B cell (primary cell): ENCODE data around the gene SLC6A1. TPM values are rescaled to one million over a fixed set of nuclear protein-coding genes. Genes with fewer than 3 reads are reported as not detected.

Experiments
- ATAC-seq: fragments of 200-7000 bp; cut with Tn5 transposase; one replicate; pipeline ENCODE4 v1.10.0; 2021; ENCODE audit warnings: low read depth, mild to moderate bottlenecking, moderate number of reproducible peaks, moderate library complexity
- CTCF ChIA-PET: fragments of 350-600 bp; sonication (Branson Sonifier 250); formaldehyde crosslinking; loops from one replicate; lab custom pipeline; 2021; ENCODE audit warnings: antibody characterized with exemption, inconsistent platforms; lab: Charles Lee
- POLR2A ChIA-PET: fragments of 350-600 bp; sonication (Branson Sonifier 250); formaldehyde crosslinking; loops from one replicate; lab custom pipeline; 2021; ENCODE audit warnings: antibody characterized with exemption; lab: Charles Lee
- DNase-seq: peaks from one replicate; pipeline ENCODE4 v3.0.0; 2013
- H2AFZ ChIP-seq: 2 replicates; pipeline ENCODE4 v1.6.1; 2012; ENCODE audit warnings: mild to moderate bottlenecking, low read depth, low read length; ENCODE audit not compliant: insufficient read depth, poor library complexity, severe bottlenecking
- H3K27ac ChIP-seq, 2 donors: 1 replicate in 1 of 2; 2 replicates in 1 of 2; pipeline ENCODE4 v1.5.1; 2012 to 2013; ENCODE audit warnings: low read length in 2 of 2, mild to moderate bottlenecking in 2 of 2, moderate library complexity in 1 of 2
- H3K27me3 ChIP-seq, 4 experiments: fragments of 200-600 bp in 1 of 4; sonication (generic) in 1 of 4; replicated peaks in 1 of 4; 1 replicate in 2 of 4; 2 replicates in 2 of 4; pipeline versions ENCODE4 v1.6.1 to v1.7.0; 2013 to 2016; ENCODE audit warnings: low read length in 3 of 4, mild to moderate bottlenecking in 2 of 4, mixed read lengths in 1 of 4, moderate library complexity in 1 of 4; ENCODE audit not compliant: insufficient read depth in 4 of 4, control insufficient read depth in 3 of 4; ENCODE audit errors: control extremely low read depth in 1 of 4
- H3K36me3 ChIP-seq, 2 experiments: replicated peaks in 1 of 2; 1 replicate in 1 of 2; 2 replicates in 1 of 2; pipeline versions ENCODE4 v1.6.1 to v1.7.1; 2013; ENCODE audit warnings: low read length in 1 of 2; ENCODE audit not compliant: insufficient read depth in 2 of 2, control insufficient read depth in 1 of 2; ENCODE audit errors: control extremely low read depth in 1 of 2, extremely low read depth in 1 of 2
- H3K4me1 ChIP-seq, 2 donors: fragments of 200-600 bp in 1 of 2; sonication (generic) in 1 of 2; 1 replicate in 1 of 2; 2 replicates in 1 of 2; pipeline versions ENCODE4 v1.5.1 to v1.6.1; 2013 to 2017; ENCODE audit warnings: low read length in 2 of 2; ENCODE audit not compliant: control insufficient read depth in 2 of 2, insufficient read depth in 2 of 2
- H3K4me2 ChIP-seq: replicated peaks from 2 replicates; pipeline ENCODE3; 2012; ENCODE audit warnings: mild to moderate bottlenecking, low read depth, low read length; ENCODE audit not compliant: poor library complexity, severe bottlenecking
- H3K4me3 ChIP-seq, 5 experiments: fragments of 200-600 bp in 1 of 5; sonication (generic) in 1 of 5; 1 replicate in 3 of 5; 2 replicates in 2 of 5; pipeline versions ENCODE4 v1.5.1 to v1.7.0; 2011 to 2016; ENCODE audit warnings: low read length in 4 of 5, mild to moderate bottlenecking in 4 of 5, low read depth in 2 of 5, control low read depth in 1 of 5, moderate library complexity in 1 of 5; ENCODE audit not compliant: insufficient read depth in 1 of 5; ENCODE audit errors: control extremely low read depth in 1 of 5, extremely low read depth in 1 of 5
- H3K79me2 ChIP-seq: fragments of 200-600 bp; sonication (generic); one replicate; pipeline ENCODE4 v1.6.0; 2016; ENCODE audit warnings: low read length; ENCODE audit not compliant: control insufficient read depth, insufficient read depth
- H3K9ac ChIP-seq: fragments of 200-600 bp; sonication (generic); 2 replicates; pipeline ENCODE4 v1.6.1; 2017; ENCODE audit warnings: mild to moderate bottlenecking, low read length, moderate library complexity
- H3K9me3 ChIP-seq, 3 donors: one replicate each; pipeline versions ENCODE4 v1.6.1 to v1.7.1; 2013; ENCODE audit warnings: low read length in 2 of 3; ENCODE audit not compliant: control insufficient read depth in 2 of 3, insufficient read depth in 1 of 3; ENCODE audit errors: control extremely low read depth in 1 of 3
- H4K20me1 ChIP-seq: 2 replicates; pipeline ENCODE4 v1.6.0; 2012; ENCODE audit warnings: mild to moderate bottlenecking, low read length; ENCODE audit not compliant: insufficient read depth, control insufficient read depth, poor library complexity, severe bottlenecking
- H3K27ac Mint-ChIP-seq: one replicate; pipeline ENCODE4 v1.8.0; 2021; ENCODE audit warnings: mixed read lengths
- H3K27me3 Mint-ChIP-seq: one replicate; pipeline ENCODE4 v1.8.0; 2021; ENCODE audit warnings: mixed read lengths
- H3K4me1 Mint-ChIP-seq: one replicate; pipeline ENCODE4 v1.8.0; 2021; ENCODE audit warnings: mixed read lengths
- H3K4me3 Mint-ChIP-seq: one replicate; pipeline ENCODE4 v1.8.0; 2021; ENCODE audit warnings: mixed read lengths
- H3K9me3 Mint-ChIP-seq: one replicate; pipeline ENCODE4 v1.8.0; 2022; ENCODE audit warnings: mixed read lengths; ENCODE audit not compliant: insufficient read depth
- EZH2 ChIP-seq: IDR thresholded peaks from 2 replicates; pipeline ENCODE4 v1.6.1; 2012; ENCODE audit warnings: borderline replicate concordance, low read depth, mild to moderate bottlenecking, moderate library complexity, low read length; ENCODE audit not compliant: insufficient read depth, poor library complexity, severe bottlenecking
- WGBS: methylation state at CpG from one replicate; pipeline ENCODE4 v1.1.5; 2013; ENCODE audit warnings: missing lambda C conversion rate; ENCODE audit not compliant: insufficient coverage; 5-methylcytosine and 5-hydroxymethylcytosine counted together
- intact Hi-C: fragments of 100-400 bp; cut with micrococcal nuclease; formaldehyde crosslinking; loops from one replicate; pipeline ENCODE4 v1.10.0; 2022
- polyA plus RNA-seq: library from polyadenylated mRNA; depleted of rRNA; stranded (reverse); fragments of >200 nt; gene quantifications from 2 replicates; pipeline ENCODE4 v1.2.3, GENCODE V29; 2012
- total RNA-seq, 2 donors: library from RNA; stranded (reverse); fragments of 120-200 nt in 1 of 2; gene quantifications; 1 replicate in 1 of 2; 2 replicates in 1 of 2; pipeline versions ENCODE4 v1.2.3 to v1.2.4, GENCODE V29; 2013 to 2022
- TF ChIP-seq, protein P1 (sequence below): fragments of 200-600 bp; IDR thresholded peaks from one replicate; pipeline ENCODE4 v1.8.0; 2022; ENCODE audit warnings: antibody characterized with exemption, mild to moderate bottlenecking

The SLC6A1 gene
- total and polyA plus RNA-seq, 2 donors (not counting 1 experiment from before 2014, with no cell fraction given) = not detected

DNA sequence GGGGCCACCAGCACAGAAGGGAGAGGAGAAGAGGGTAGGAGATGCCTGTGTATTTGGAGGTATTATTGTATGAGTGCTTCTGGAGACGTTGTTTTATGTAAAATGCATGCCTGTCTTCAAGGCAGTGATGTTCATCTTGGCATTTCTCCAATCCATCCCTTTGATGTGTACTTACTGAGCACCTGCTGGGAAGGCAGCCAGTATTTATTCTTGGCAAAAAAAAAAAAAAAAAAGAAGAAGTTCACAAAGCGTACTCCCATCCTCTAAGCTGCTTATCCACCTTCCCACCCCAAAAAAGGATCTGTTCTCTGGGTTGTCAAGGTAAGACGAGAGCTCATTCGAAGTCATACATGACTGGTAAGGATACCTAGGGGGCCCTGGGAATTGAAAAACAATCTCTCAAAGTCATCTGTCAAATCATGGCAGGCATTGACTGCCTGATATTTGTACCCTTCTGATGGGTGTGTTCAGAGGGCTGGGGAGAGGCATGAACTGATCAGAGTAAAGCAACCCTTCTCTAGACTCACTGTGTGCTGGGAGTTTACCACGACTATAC lies 30.0 kb upstream of the SLC6A1 start:
- WGBS = no CpG with 5 or more reads among the region's 5 CpGs
- Mint-ChIP-seq H3K27ac (no peak overlapping the region), H3K9me3 (no peaks in the 10 kb centered on the region), H3K4me3 (no peak overlapping the region), H3K4me1 (no peaks in the 10 kb centered on the region), H3K27me3 (peaks cover 28% of the 10 kb centered on the region)
- H3K36me3 ChIP-seq = no peaks in the 10 kb centered on the region
- H3K4me3 ChIP-seq = no peak overlapping the region
- no peaks in the 10 kb centered on the region for H3K79me2 ChIP-seq
- no peak overlapping the region for H2AFZ ChIP-seq
- H3K9me3 ChIP-seq = no peaks in the 10 kb centered on the region
- no peaks in the 10 kb centered on the region for H4K20me1 ChIP-seq
- no peak overlapping the region for H3K27ac ChIP-seq
- no peak for TF ChIP-seq EZH2
- TF ChIP-seq, protein P1, sequence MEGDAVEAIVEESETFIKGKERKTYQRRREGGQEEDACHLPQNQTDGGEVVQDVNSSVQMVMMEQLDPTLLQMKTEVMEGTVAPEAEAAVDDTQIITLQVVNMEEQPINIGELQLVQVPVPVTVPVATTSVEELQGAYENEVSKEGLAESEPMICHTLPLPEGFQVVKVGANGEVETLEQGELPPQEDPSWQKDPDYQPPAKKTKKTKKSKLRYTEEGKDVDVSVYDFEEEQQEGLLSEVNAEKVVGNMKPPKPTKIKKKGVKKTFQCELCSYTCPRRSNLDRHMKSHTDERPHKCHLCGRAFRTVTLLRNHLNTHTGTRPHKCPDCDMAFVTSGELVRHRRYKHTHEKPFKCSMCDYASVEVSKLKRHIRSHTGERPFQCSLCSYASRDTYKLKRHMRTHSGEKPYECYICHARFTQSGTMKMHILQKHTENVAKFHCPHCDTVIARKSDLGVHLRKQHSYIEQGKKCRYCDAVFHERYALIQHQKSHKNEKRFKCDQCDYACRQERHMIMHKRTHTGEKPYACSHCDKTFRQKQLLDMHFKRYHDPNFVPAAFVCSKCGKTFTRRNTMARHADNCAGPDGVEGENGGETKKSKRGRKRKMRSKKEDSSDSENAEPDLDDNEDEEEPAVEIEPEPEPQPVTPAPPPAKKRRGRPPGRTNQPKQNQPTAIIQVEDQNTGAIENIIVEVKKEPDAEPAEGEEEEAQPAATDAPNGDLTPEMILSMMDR = no peak
- POLR2A ChIA-PET = no interaction called here
- DNase-seq = no peak
- H3K27me3 ChIP-seq = peaks cover 0 to 12% (median under 1%) of the 10 kb centered on the region in 4 experiments
- no peak overlapping the region for H3K4me2 ChIP-seq
- CTCF ChIA-PET = interaction anchor here (1.2 kb wide), 1 partner anchor 18 kb away, joined by 3 read pairs; no protein-coding TSS in a partner anchor
- no peak overlapping the region for H3K9ac ChIP-seq
- no peaks in the 10 kb centered on the region for H3K4me1 ChIP-seq
- intact Hi-C loops = no loop called here
- no peak for ATAC-seq

DNA sequence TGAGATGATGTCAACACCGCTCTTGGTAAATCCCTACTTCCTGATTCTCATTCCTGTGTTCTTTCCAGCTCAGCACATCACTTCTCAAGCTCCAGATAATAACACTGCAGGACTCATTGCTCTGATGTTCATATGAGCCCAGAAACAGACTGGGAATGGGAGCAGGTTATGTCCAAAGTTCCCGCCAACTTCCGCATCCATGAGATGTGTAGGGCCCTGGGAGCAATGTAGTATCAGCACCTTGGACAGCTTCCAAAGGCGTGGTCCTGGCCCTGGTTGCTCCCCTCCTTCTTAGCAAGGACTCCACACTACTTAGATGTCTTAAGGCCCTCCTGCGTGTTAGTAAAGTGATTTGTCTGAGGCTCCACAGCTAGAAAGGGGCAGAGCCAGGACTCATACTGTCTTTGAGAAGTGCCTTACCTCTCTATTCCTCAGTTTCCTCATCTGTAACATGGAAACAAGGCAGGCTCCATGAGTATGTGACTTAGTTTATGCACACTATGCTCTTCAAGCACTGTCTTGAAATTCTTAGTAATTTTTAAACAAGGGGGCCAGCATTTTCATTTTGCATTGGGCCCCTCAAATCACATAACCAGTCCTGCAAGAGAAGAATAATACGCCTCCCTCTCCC lies 27.9 kb upstream of the SLC6A1 start:
- ATAC-seq (no peak), DNase-seq (no peak)
- Histone ChIP-seq H3K79me2 (no peaks in the 10 kb centered on the region), H3K27ac (no peak overlapping the region), H3K9ac (no peak overlapping the region), H2AFZ (no peak overlapping the region), H3K36me3 (no peaks in the 10 kb centered on the region), H3K27me3 (peaks cover 0 to 7% (median under 1%) of the 10 kb centered on the region in 4 experiments), H3K4me1 (no peaks in the 10 kb centered on the region), H3K4me2 (no peak overlapping the region), H3K9me3 (no peaks in the 10 kb centered on the region), H3K4me3 (no peak overlapping the region), H4K20me1 (no peaks in the 10 kb centered on the region)
- ChIA-PET CTCF (no interaction called here), POLR2A (no interaction called here)
- no peak overlapping the region for H3K4me3 Mint-ChIP-seq
- H3K9me3 Mint-ChIP-seq = no peaks in the 10 kb centered on the region
- no peaks in the 10 kb centered on the region for H3K4me1 Mint-ChIP-seq
- H3K27me3 Mint-ChIP-seq = peaks cover 31% of the 10 kb centered on the region
- no peak overlapping the region for H3K27ac Mint-ChIP-seq
- 56% methylated on average over 3 of the region's 6 CpGs for WGBS
- intact Hi-C loops = no loop called here
- TF ChIP-seq EZH2 = no peak
- TF ChIP-seq, protein P1 = no peak
